OCI-LY7 (cell line): Measurements from ENCODE around the gene PLA2G3. TPM values are rescaled to one million over a fixed set of nuclear protein-coding genes. Genes with fewer than 3 reads are reported as not detected.

ENCODE experiments used
- BruUV-seq: library from RNA; stranded (reverse); fragments of 400-500 nt; replicated peaks from 2 replicates; lab custom pipeline; 2021; lab: Mats Ljungman, UMichigan
- CTCF ChIA-PET: fragments of 300-600 bp; sonication (Branson Sonifier 250); formaldehyde crosslinking; loops from one replicate; lab custom pipeline; 2022; ENCODE audit warnings: antibody characterized with exemption; ENCODE audit not compliant: unreplicated experiment; lab: Charles Lee
- POLR2A ChIA-PET: fragments of 300-600 bp; sonication (Branson Sonifier 250); formaldehyde crosslinking; loops from one replicate; lab custom pipeline; 2022; ENCODE audit warnings: antibody characterized with exemption; lab: Charles Lee
- DNase-seq: peaks from one replicate; pipeline ENCODE4 v3.0.0-alpha.2; 2015; ENCODE audit warnings: low spot score
- H2AFZ ChIP-seq: fragments of 200-600 bp; sonication (generic), shearing (Covaris generic); 2 replicates; pipeline ENCODE4 v1.6.1; 2014; ENCODE audit warnings: mild to moderate bottlenecking, antibody characterized with exemption, low read length, moderate library complexity
- H3K27ac ChIP-seq: fragments of 200-600 bp; sonication (generic); 2 replicates; pipeline ENCODE4 v1.5.1; 2014; ENCODE audit warnings: mixed run types, low read depth, mild to moderate bottlenecking, moderate library complexity, low read length, inconsistent platforms; ENCODE audit not compliant: poor library complexity, severe bottlenecking
- H3K36me3 ChIP-seq: fragments of 200-600 bp; sonication (generic); 2 replicates; pipeline ENCODE4 v1.6.1; 2014; ENCODE audit warnings: mild to moderate bottlenecking, antibody characterized with exemption, low read length, moderate library complexity, mixed read lengths; ENCODE audit not compliant: insufficient read depth
- H3K4me1 ChIP-seq: fragments of 200-600 bp; sonication (generic); 2 replicates; pipeline ENCODE4 v1.5.1; 2014; ENCODE audit warnings: mild to moderate bottlenecking, low read length; ENCODE audit not compliant: insufficient read depth, poor library complexity, severe bottlenecking
- H3K4me2 ChIP-seq: fragments of 200-600 bp; sonication (generic); 2 replicates; pipeline ENCODE4 v1.6.1; 2014; ENCODE audit warnings: mild to moderate bottlenecking, low read length
- H3K4me3 ChIP-seq: fragments of 200-600 bp; sonication (generic); 2 replicates; pipeline ENCODE4 v1.5.1; 2014; ENCODE audit warnings: mild to moderate bottlenecking, low read depth, low read length; ENCODE audit not compliant: poor library complexity, severe bottlenecking
- H3K79me2 ChIP-seq: fragments of 200-600 bp; sonication (generic); 2 replicates; pipeline ENCODE4 v1.6.1; 2016; ENCODE audit warnings: low read depth, mild to moderate bottlenecking, low read length, moderate library complexity, mixed read lengths; ENCODE audit not compliant: insufficient read depth
- H3K9me2 ChIP-seq: fragments of 200-600 bp; sonication (generic); 2 replicates; pipeline ENCODE4 v1.6.1; 2016; ENCODE audit warnings: mild to moderate bottlenecking, low read length, mixed read lengths; ENCODE audit not compliant: insufficient read depth
- H3K9me3 ChIP-seq: fragments of 200-600 bp; sonication (generic); 2 replicates; pipeline ENCODE4 v1.6.1; 2014; ENCODE audit warnings: mild to moderate bottlenecking, mixed run types, low read length, mixed read lengths
- H4K20me1 ChIP-seq: fragments of 200-600 bp; sonication (generic); 2 replicates; pipeline ENCODE4 v1.6.1; 2014; ENCODE audit warnings: mild to moderate bottlenecking, antibody characterized with exemption, low read length, moderate library complexity, mixed read lengths; ENCODE audit not compliant: insufficient read depth
- CTCF ChIP-seq: fragments of 200-600 bp; sonication (generic); conservative IDR thresholded peaks from 2 replicates; pipeline ENCODE4 v1.5.1; 2014; ENCODE audit warnings: mild to moderate bottlenecking, antibody characterized with exemption, low read length, moderate library complexity, mixed read lengths
- EZH2phosphoT487 ChIP-seq: fragments of 200-600 bp; sonication (generic); IDR thresholded peaks from 2 replicates; pipeline ENCODE4 v1.6.1; 2018; ENCODE audit warnings: low read depth, borderline replicate concordance, mild to moderate bottlenecking, mixed run types, antibody characterized with exemption, low read length, moderate library complexity, mixed read lengths
- intact Hi-C: fragments of 100-400 bp; cut with micrococcal nuclease; formaldehyde crosslinking; loops from one replicate; pipeline ENCODE4 v1.10.0; 2022; ENCODE audit not compliant: unreplicated experiment
- total RNA-seq, 2 experiments: library from RNA; depleted of rRNA in 1 of 2; stranded (reverse); fragments of >200 nt in 1 of 2; shearing (Covaris generic) in 1 of 2; gene quantifications; 2 replicates each; pipeline ENCODE4 v1.2.3, GENCODE V29; 2014 to 2022

Gene PLA2G3
- total RNA-seq, 2 experiments from 2014 or later, result not detected

- H3K4me3 ChIP-seq, result no peak overlapping the region
- H3K79me2 ChIP-seq, result no peaks in the 10 kb centered on the region
- H4K20me1 ChIP-seq, result no peaks in the 10 kb centered on the region
- no peak overlapping the region for H3K4me2 ChIP-seq
- H3K9me3 ChIP-seq, result no peaks in the 10 kb centered on the region
- BruUV-seq, result no TSS peak
- TF ChIP-seq EZH2phosphoT487, result no peak
- TF ChIP-seq CTCF, result no peak
- peaks cover 8% of the 10 kb centered on the region for H3K4me1 ChIP-seq
- H3K36me3 ChIP-seq, result no peaks in the 10 kb centered on the region
- ChIA-PET CTCF (no interaction called here), POLR2A (no interaction called here)
- no peak overlapping the region for H2AFZ ChIP-seq
- no peak for DNase-seq
- intact Hi-C loops, result no loop called here
- no peaks in the 10 kb centered on the region for H3K9me2 ChIP-seq
- no peak overlapping the region for H3K27ac ChIP-seq
Measured at GRCh38 chr22:31124290-31124689, 16.0 kb downstream of the PLA2G3 start.

GRCh38 chr22:31123292-31123602 lies 17.1 kb downstream of the PLA2G3 start:
- H2AFZ ChIP-seq, result no peak overlapping the region
- H3K36me3 ChIP-seq, result no peaks in the 10 kb centered on the region
- ChIA-PET POLR2A (no interaction called here), CTCF (no interaction called here)
- H4K20me1 ChIP-seq, result no peaks in the 10 kb centered on the region
- H3K4me3 ChIP-seq, result no peak overlapping the region
- H3K9me2 ChIP-seq, result no peaks in the 10 kb centered on the region
- DNase-seq, result no peak
- peaks cover 8% of the 10 kb centered on the region for H3K4me1 ChIP-seq
- no peak overlapping the region for H3K27ac ChIP-seq
- intact Hi-C loops, result no loop called here
- no peaks in the 10 kb centered on the region for H3K9me3 ChIP-seq
- H3K79me2 ChIP-seq, result no peaks in the 10 kb centered on the region
- TF ChIP-seq EZH2phosphoT487 (no peak), CTCF (no peak)
- no TSS peak for BruUV-seq
- no peak overlapping the region for H3K4me2 ChIP-seq

GRCh38 chr22:31122532-31123291 lies 17.6 kb downstream of the PLA2G3 start, which contains the start of gene INPP5J:
TSS of gene INPP5J (plus strand) at chr22:31122966. CDS start at chr22:31123015, 49 bp downstream.
- H3K9me3 ChIP-seq, result no peaks in the 10 kb centered on the region
- no peak for DNase-seq
- H3K79me2 ChIP-seq, result no peaks in the 10 kb centered on the region
- no peak within 1 kb of the TSS for H2AFZ ChIP-seq
- intact Hi-C loops, result no loop called here
- H4K20me1 ChIP-seq, result no peaks in the 10 kb centered on the region
- H3K9me2 ChIP-seq, result no peaks in the 10 kb centered on the region
- H3K4me3 ChIP-seq, result no peak within 1 kb of the TSS
- ChIA-PET CTCF (no interaction called here), POLR2A (no interaction called here)
- H3K4me1 ChIP-seq, result peaks cover 6% of the 10 kb centered on the region
- no peak within 1 kb of the TSS for H3K27ac ChIP-seq
- TF ChIP-seq CTCF (no peak), EZH2phosphoT487 (no peak)
- H3K4me2 ChIP-seq, result no peak within 1 kb of the TSS
- BruUV-seq, result no TSS peak
- no peaks in the 10 kb centered on the region for H3K36me3 ChIP-seq
